ENCODE results near the gene PARP8.
"Not testable (repeated sequence)": the region's sequence is repeated elsewhere in the genome, so short reads cannot be mapped to it uniquely, and the experiment has no call there.

The PARP8 gene

GRCh38 chr5:50666261-50667022 is at the start of gene PARP8:
PARP8 (plus strand) TSS chr5:50666637; CDS start chr5:50667096, 459 bp downstream.
- peak; percentile 28 for DNase-seq (ENCODE audit: low read depth)

GRCh38 chr5:50623666-50624065 is 42.8 kb upstream of the PARP8 start:
- DNase-seq (ENCODE audit: low read depth) = no peak

- not testable (repeated sequence) for DNase-seq (ENCODE audit: low read depth)
Measured at GRCh38 chr5:50634866-50635265, 31.6 kb upstream of the PARP8 start.

DNA sequence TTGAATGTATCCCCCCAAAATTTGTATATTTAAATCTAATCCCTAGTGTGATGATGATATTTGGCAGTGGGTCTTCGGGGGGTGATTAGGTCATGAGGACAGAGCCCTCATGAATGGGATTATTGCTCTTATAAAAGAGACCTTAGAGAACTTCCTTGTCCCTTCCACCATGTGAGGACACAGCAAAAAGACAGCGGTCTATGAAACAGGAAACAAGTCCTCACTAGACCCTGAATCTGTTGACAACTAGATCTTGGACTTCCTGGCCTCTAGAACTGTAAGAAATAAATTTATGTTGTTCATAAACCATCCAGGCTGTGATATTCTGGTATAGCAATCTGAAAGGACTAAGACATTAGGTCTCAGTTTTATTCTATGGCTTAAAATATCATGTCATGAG is 28.9 kb upstream of the PARP8 start:
- DNase-seq (ENCODE audit: low read depth) = not testable (repeated sequence)

GRCh38 chr5:50646591-50646990 is 19.8 kb upstream of the PARP8 start:
- no peak for DNase-seq (ENCODE audit: low read depth)

DNA sequence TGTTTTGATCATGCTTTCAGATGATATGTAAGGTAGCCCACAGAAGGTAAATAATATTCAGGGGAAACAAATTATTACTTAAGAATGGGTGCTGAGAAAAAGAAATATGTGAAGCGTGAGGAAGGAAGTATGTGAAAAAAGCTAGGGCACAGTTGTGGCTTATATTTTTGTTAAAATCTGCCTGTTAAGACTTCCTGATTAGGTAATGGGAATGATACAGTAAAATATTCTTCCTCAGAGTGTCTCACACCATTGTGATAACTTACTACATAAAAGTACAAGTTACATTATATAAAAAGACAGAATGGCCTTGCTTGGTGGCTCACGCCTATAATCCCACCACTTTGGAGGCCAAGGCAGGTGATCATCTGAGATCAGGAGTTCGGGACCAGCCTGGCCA is 18.7 kb upstream of the PARP8 start:
- DNase-seq (ENCODE audit: low read depth) = no peak

DNA sequence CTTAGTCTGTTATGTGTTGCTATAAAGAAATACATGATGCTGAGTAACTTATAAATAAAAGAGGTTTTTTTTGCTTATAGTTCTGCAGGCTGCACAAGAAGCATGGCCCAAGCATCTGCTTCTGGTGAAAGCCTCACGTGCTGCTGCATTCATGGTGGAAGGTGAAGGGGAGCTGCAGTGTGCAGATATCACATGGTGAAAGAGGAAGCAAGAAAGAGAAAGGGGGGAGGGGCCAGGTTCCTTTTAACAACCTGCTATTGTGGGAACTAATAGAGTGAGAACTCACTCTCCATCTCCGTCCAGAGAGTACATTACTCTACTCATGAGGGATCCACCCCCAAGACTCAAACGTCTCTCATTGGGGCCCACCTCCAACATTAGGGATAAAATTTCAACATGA is 12.5 kb upstream of the PARP8 start:
- no peak for DNase-seq (ENCODE audit: low read depth)

GRCh38 chr5:50655067-50655809 is 11.2 kb upstream of the PARP8 start:
- DNase-seq (ENCODE audit: low read depth) = no peak

DNA sequence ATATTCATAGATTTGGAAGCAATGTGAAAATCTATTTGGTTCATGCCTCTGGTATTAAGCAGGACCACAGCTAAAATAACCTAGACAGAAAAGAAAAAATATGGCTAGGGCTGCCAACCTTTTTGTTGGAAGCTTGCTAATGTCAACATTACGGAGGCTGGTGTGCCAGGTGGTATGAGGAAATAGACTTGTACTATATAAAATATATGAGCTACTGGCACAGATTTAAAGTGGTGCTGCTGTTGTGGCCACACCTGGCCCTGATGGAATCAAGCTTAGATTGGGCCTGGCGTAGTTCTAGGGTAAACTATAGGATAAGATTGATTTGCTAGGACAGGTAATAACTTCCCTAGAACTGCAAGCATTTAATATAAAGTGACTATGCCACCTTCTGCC is 10.6 kb upstream of the PARP8 start:
- DNase-seq (ENCODE audit: low read depth) = no peak

DNA sequence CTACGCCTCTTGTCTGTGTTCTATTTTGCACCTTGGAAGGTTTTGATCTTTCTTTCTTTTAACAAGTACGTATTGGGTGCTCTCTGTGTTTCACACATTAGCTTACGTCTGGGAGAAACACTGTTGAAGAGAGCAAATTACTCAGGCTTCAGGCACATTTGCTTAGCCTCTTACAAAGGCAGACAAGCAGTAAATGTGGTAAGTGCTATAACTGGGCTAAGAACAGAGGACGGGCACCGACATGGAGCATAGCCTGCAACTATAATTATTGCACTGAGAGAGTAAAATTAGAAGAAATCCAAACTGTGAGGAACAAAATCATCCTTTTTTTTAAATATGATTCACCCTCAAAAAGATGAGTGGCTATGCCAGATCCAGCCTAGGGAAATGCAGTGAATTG is 9.4 kb upstream of the PARP8 start:
- no peak for DNase-seq (ENCODE audit: low read depth)

- DNase-seq (ENCODE audit: low read depth) = no peak
Measured at GRCh38 chr5:50658246-50658645, 8.2 kb upstream of the PARP8 start.

DNA sequence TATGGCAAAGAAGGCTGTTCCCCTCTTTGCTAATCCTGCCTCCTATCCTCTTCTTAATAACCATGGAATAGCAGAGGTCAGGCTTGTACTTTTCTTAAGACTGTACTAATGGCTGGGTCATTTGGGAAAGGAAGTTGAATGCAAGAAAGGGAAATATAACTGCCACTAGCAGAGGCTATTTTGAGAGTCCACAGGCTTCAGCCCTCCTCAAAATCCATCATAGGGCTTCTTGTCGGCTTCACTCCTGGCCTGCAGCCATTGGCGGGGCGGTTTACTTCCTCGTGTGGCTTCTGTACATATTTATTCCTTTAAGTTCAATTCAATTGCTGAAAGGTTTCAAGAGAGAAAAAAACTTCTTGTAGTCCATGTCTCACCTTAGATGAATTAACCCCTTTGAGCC is 2.8 kb upstream of the PARP8 start:
- DNase-seq (ENCODE audit: low read depth) = no peak

DNA sequence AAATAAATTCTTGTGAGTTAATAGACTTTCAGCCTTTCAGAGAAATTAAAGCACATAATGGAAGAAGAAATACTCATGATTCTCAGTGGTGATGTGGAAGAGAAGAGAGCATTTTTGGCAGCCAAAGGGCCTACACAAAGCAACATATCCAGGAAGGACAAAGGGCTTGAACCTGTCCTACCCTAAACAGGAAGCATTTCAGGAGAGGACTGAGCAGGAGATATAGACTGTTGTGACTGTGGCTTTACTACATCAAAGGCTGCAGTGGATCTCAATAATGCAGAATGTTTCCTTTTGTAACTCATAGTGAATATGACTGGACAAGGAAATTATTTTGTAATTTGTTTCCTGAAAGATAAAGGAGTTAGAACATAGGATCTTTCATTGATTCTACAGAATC is 1.3 kb upstream of the PARP8 start:
- no peak for DNase-seq (ENCODE audit: low read depth)

DNA sequence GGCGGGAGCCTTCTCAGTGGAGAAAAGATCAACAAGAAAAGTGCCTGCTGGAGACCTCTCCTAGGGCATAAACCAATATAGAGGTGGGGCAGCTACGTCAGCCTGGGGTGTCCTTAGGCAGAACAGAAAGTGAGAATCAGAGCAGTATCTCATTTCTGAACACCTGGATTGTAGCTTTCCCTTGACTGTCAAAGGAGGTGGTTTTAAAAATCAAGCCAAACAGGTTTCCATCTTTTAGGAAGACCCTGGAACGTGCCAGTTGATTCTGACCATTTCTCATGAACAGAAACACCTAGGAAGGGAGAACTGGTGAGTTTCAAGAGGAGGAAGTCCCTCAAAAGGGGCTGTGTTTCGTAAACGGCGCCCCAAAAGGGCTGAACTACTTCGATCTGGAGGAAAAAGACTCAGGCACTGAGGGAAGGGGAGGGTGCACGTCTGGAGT is 655 bp upstream of the PARP8 start:
- DNase-seq (ENCODE audit: low read depth) = not testable (repeated sequence)

GRCh38 chr5:50667023-50667652 is 701 bp downstream of the PARP8 start:
- DNase-seq (ENCODE audit: low read depth) = peak; percentile 13

DNA sequence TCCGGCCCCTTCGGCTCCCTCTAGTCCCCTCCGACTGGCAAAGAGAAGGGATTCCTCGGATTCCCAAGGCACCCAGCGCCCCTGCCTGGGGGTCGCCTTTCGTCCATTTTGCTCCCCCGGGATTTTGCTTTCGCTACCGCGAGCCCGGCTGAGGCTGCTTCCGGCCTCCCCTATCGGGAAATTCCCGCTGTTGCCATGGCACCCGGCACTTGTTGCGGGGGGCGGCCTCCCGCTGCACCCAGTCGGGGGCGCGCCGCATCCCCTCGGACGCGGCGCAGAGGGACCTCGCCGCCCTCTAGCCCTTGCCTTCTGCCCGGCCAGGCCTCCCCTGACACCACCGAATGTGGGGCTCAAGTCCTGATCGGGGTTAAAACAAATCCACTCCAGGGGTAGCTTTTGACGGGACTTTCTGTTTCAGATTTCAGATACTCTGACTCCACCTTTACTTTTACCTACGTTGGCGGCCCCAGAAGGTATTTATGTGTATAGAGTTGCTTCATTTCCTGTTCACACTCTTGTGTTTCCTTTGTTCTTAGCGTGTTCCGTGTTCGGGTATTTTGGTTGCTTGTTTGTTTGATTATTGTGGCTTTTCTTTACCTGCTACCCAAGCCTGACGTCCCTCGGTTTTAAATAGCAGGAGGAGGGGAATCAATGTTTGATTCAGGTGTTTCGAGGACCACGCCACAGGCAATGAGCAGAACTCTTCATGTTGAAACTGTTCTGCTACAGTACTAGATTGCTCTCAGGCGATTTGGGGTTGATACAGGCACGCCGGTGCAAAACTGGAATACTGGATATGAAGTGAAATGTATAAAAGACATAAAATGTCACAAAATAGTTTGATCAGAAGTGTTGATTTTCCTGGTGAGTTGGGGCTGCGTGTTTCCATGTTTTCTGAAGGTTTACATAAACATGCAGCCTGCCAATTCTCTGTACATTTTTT is 1.5 kb downstream of the PARP8 start:
- peak; percentile 26 for DNase-seq (ENCODE audit: low read depth)

- not testable (repeated sequence) for DNase-seq (ENCODE audit: low read depth)
Measured at GRCh38 chr5:50668636-50669035, 2.2 kb downstream of the PARP8 start.

DNA sequence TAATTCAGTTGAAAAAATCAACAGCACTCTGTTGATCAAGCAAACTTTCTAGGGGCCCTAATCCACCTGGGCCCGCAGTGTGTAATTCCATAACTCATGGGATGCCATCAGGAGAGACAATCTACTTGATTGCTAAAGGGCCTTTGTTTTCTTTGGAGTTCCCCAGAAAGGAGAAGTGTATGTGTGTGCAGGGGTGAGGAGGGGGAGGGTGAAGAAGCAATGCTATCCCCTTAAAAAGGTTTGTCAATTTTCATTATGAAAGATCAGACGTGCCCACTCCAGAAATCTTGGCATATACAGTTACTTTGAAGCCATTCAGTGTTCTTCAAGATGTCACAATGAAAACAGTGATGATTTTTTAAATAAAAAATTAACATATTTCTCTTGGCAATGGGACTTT is 6.2 kb downstream of the PARP8 start:
- no peak for DNase-seq (ENCODE audit: low read depth)

DNA sequence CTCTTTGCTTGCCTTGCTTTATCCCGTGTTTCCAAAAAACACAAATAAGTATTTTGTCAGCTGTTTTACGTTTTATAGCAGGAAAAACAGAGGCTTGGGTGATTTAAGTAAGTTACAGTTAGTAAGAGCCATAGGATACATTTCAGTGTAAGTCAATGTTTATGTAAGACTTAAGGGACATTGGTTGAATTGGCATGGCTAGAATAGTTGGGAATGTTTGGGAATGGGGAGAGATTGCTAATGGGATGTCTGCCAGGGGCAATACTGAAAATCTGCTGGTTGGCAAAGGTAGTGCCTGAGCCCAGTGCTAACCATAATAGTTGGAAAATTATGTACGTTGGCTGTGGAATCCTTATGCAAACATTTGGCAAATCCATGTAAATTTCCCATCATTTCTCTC is 7.0 kb downstream of the PARP8 start:
- DNase-seq (ENCODE audit: low read depth) = not testable (repeated sequence)

GRCh38 chr5:50675385-50675784 is 8.9 kb downstream of the PARP8 start:
- no peak for DNase-seq (ENCODE audit: low read depth)

- DNase-seq (ENCODE audit: low read depth) = not testable (repeated sequence)
Measured at GRCh38 chr5:50679554-50679953, 13.1 kb downstream of the PARP8 start.

DNA sequence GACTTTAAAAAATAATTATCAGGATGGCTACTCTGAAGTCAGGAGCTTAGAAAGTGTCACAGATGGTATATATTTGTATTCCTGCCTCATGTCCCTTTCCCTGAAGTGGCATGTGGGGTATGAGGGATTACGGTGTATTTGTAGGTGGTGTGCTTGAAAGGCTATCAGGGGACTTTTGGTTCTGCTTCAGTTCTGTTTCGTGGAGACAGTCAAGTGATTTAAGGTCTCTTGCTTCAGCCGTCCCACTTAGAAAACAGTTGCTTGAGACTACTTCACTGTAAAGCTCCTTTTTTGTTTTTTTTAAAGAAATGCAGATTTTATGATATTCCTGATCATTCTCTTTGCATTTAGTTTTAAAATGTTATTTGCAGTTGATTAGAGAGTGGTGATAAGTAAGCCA is 18.3 kb downstream of the PARP8 start:
- no peak for DNase-seq (ENCODE audit: low read depth)
